ENCODE measurements around the gene BACH2.
"Not testable (repeated sequence)": the region's sequence is repeated elsewhere in the genome, so short reads cannot be mapped to it uniquely, and the experiment has no call there.

BACH2 gene

DNA sequence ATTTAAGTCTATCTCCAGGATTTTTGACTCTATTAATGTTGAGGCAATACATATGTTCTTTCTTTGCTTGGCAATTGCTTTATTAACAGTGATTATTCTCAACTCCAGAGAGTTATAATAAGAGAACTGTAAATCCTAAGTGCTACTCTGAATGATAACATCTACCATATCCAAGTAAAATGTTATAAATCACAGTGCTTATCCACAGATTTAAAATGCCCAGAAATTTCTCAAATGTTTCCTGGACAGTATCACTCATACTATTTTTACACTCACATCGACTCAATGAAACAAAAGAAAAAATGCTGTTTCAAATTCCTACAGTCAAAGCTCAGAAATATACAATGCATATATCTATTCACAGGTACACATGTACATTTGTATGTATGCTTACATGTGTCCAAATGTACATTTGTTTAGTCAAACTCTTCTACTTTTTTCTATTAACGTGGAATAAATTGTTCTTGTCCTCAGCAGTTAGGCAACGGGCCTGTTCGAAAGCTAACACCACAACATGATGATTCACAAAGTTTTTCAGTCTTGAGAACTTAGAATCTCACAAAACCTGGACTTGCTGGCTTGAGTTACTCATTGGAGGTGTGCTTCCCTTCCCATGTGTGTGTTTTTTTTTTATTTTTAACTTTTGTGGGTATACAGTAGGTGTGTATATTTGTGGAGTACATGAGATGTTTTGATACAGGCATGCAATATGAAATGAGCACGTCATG lies 209.4 kb downstream of the BACH2 start:
- no peak for DNase-seq

DNA sequence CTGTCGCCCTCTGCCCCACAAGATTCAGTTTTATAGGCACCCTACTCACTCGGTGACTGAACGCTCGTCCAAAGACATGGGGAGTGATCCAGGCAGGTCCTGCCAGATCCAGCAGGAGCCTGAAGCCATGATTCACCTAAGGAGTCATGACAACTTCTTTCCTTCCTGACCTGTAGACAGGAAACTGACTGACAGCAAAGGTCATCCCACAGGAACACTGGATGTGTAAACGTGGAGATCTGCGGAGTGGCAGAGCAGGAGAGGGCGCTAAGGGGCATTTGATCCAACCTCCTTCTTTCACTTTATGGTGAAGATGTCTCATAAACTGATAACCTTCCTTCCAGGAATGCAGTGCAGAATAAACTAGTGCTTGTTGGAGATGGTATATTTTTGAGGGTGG lies 210.1 kb downstream of the BACH2 start:
- no peak for DNase-seq

DNA sequence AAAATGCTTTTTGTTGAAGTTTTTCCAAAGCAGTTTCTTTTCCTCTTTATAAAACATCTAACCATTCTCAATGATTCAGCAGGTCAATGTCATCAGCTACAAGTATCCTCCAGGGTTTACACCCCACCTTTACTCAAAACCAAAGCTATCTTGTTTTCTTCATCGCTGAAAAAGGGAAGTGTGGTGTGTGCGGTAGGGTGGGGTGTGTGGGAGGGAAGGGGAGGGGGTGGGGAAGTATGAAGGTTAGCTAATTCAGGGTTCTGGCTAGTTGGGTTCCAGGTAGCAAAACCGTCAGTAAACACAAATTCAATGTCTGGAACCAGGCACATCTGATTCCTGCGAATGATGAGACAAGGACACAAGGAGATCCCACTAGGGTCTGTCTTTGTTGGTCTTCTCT lies 212.8 kb downstream of the BACH2 start:
- DNase-seq: peak; percentile 40 to 47

DNA sequence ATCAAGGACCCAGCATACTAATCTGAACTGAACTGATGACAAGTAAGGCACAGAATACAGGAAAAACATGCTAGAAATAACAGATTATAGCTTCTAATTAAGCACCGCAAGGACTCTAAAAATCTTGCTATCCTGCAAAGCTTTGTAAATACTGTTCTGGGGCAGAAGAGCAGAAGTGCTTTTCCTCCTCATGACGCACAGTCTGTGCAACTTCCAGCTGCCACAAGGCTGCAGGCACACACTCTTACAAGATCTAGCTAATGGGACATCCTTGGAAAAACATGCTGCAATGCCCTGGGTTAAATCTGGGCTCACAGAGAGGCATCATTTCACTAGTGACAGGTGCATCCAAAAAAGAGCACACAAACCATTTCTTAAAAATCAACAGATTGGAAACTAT lies 213.8 kb downstream of the BACH2 start:
- DNase-seq: no peak

DNA sequence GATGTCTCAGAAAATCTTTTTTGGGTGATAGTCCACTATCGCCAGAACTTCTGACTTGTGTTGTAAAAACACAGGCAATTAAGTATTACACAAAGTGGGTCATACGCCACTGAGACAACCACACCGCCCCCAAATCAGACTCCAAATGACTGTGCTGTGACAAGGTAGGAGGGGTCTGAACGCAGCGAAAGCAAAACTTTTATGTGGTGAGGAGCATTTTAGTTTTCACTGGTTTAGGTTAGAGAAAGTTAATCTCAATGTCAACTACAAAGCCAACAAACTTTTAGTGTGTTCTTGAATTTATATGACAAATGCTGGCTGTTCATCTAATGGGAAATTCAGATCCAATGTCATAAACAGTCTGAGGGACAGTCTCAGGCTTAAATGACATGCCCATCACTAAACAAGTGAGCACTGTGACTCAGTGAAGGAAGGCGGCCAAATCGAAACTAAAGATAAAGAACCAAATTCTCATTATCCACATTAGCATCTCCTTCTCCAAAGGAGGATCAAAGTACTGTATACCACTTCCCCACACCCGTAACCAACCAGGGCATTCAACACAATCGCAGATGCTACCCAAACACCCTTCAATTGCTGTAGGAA lies 215.7 kb downstream of the BACH2 start:
- DNase-seq: peak; percentile 75 to 81

DNA sequence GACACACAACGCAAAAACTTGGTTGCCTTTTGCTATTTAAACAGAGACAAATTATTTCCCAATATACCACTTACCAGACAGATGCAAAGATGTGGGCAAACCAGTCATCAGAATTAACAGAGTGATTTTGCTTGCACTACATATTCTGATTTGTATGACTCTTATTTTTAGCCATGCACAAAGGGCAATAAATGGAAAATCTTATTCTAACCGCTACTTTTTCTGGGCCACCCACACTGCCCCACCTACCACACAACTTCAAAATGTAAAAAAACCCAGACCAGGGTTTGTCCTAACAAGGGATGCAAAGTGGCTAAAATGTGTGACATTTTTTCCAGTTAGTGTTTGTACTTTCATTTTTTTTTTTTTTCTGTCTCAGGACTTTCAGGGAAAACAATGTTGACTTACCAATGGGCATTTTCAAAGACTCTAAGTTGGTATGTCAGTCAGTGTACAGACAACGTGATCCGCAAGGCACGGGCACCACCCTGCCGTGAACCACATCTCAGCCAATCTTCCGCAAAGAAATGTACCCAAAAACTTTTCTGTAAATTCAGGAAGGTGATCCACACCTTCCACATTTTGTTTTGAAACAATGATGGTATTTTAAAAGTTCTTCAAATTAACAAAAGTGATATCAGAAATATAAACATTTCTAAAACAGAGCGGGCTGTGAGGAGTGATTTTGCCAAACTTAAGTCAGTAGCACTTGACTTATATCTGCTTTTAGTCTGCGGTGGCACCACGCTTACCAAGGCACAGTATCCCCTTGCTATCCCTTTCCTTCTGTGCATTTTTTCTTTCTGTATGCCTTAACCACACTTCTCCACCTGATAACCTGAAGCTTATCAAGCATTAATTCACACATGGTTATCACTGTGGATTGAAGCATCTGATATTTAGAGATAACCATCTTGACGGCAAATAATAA lies 216.8 kb downstream of the BACH2 start:
- DNase-seq: peak; percentile 65 to 75

DNA sequence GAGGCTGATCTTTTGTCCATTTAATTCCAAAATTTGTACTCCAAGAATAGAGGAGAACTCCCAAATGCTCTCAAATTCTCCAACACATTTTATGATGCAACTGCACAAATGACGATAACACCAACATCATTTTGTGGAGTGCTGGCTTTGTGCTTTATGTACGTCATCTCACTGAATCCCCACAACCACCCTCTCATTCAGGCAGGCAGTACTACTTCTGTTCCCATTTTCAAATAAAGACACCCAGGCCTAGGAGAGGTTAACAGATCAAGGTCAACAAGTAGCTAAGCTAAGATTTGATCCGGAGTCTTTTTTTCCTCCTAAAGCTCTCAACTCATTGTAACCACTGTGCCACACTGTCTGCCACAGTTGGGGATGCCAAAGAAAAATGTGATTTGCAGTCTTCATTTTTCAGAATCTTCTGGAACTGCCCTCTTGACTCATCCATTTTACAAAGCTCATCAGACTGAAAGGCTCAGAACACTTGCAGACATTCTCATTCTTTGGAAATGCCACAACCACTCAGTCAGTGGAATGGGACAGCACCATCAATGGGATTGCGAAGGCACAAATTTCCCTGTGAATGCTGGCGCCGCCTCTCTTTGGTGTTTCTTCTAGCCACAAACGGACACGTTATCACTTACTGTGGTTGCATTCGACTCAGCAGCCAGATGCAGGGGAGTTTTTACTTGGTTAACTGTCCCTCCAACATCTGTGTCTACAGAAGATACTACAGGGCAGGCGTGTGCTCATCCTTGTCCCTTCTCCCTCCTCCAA lies 217.9 kb downstream of the BACH2 start:
- DNase-seq: peak; percentile 76 to 79

DNA sequence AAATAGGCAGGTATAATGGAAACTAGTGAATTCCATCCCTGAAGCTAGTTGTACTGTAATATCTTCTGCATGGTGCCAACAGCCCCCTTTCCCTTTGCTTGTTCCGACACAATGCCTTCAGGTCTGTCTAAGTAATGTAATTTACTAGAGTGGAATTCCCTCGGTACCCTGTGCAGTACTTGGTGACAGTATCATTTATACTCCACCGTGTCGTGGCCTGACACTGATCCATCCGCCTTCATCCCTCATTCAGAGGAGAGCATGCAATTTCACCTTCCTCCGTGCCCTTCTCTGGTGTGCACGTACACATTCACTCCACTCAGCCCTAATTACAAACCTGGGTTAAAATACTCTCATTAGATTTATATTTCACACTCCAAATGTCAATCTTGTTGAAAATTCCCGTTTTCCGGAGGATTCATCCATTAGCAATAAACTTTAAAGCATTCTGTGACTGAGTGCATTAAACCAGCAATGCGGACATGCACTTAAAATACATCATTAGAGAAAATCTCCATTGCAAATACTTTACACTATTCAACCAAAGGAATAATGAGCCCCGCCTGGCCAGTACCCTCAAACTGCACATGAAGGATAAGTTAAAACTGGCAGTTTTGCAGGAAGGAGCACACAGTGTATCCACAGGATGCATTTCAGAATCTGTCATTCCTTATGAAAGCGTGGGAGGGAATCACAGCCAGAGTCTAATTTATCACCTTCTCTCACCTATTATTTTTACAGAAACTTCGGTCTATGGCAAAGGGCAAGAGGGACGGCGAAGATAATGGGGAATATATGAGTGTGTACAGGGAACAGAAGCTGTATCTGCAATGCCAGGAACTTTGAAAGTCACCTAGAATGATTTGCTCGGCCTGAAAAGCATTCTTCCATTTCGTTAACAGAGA lies 219.9 kb downstream of the BACH2 start:
- DNase-seq: no peak

DNA sequence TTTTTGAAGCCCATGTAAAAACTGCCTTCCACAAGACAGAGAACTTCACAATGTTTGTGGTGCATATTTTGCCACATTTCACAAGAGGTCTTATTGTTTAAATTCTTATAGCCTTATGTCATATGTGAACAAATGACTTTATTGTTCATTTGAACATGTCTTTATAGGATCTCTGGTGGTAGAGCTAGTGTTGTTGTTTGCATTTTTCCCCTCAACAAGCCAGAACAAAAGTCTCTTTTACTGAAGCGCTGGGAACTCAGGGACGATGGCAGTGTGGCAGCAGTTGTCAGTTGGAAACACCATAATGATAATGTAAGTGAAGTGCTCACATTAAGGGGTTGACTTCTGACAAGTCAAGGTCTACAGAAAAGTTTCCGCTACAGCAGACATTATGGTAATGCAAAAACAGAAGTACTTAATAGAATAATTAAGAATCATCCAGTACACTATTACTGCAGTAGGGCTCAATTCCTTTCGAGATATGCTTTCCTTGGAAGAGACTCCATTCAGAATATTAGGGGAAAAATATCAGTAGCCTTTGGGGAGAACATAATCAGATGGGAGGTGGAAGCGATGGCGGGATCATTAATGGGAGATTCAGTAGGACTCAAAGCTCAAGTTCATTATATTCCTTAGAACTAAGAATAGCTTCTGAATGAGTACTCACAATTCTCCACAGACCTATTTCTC lies 222.3 kb downstream of the BACH2 start:
- no peak for DNase-seq

DNA sequence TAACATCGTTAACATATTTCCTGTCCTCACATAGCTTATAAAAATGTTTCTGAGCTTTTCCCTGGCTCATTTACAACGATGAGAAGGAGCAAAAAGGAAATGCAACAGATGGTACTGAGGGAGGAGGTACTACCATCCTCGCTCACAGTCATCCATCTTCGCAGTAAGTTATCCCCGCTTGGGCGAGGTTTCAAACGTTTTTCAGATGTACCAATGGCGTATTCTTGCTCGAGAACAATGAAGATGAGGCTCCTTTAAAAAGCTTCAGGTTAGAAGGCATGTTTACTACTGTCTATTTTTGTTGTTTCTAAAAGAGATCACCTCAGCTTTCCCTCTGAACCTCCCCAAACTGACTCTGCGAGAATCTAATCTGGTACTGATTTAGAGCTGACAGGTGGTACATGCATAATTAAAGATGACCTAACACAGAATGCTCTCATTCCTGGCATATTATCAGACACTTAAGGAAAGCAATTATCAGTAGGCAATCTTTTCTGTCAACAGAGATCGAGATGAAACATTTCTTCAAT lies 223.6 kb downstream of the BACH2 start:
- DNase-seq: no peak

DNA sequence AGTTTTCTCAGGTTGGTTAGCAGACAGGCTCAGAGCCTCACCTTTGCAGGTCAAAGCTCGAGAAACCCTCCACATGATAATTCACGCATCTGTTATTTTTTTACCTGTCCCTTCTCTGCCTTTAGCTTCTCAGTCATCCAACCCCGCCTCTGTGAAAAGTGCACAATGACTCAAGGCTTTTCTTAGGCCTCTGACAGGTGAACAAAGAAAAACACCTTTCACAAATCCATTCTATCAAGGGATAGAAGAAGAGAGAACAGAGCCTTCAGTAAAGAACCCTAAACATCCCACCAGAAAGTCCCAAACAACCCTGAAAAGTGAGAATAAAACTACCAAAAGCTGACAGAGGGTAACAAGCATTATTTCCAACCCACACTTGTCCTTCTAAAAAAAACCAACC lies 224.1 kb downstream of the BACH2 start:
- DNase-seq: no peak

DNA sequence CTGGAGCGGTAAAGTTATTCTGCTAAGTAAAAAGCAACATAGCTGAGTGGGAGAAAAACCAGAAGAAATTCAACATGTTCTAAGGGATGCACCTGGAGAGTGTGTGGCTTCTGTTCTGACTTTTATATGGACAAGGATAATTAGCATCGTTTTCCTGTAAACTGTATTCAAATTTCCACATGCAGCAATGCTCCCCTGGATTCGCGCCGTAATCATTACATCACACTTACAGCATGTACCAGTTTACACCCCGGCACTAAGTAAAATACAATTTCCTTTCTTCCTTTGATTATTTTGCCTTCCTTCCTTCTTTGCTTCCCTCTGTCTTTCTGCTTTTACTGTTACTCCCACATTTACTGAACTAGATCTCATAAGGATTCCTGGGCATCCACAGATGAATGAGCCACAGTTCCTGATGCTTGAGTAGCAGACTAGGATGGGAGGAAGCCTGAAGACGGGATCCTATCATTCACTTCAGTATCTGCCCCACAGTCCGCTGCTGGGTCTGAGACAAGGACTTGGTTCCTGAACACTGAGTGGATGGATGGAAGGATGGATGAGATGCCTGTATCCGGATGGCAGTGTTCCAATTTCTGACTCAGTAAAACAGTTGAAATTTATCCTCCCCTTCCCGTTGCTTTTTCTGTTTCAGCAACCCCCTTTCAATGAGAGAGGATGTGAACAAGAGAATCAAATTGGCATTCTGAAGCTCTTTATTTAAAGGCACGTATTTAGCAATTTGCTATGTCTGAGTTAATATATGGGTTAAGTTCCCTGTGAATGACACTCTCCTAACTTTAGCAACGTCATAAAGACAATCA lies 227.7 kb downstream of the BACH2 start:
- no peak for DNase-seq

DNA sequence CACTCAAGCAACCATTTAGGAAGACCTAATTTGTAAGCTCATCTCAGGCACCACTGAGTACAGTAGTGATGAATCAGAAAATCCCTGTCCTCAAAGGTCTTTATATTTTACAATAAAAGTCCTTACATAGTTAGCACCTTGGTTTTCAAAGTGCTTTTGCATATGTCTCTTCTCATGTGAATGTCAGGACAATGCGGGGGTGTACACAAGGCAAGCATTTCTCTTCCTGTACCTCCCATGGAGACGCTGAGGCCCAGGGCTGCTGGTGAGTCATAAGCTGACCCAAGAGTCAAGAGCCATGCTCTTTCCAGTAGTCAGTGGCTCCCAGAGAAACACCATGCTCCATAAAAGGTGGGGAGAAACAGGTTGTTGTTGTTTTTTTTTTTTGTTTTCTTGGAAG lies 228.4 kb downstream of the BACH2 start:
- peak in 1 of 2 donors; percentile 49 for DNase-seq

DNA sequence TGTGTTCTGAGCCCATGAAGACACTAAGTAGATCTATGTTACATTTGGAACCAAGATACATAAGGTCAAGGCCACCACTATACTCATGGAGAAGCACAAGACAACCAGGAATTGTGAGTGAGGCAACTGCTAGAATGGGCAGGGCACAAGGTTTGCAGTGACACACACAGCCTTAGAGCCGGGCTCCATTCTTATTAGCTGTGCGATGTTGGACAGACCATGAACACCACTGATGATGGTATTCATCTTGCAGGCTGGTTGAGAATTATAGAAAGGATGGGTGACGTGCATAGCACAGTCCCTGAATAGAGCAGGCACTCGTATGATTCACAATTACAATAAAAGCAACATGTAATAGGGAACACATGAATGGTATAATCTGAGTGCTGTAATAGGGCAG lies 229.9 kb downstream of the BACH2 start:
- no peak for DNase-seq

DNA sequence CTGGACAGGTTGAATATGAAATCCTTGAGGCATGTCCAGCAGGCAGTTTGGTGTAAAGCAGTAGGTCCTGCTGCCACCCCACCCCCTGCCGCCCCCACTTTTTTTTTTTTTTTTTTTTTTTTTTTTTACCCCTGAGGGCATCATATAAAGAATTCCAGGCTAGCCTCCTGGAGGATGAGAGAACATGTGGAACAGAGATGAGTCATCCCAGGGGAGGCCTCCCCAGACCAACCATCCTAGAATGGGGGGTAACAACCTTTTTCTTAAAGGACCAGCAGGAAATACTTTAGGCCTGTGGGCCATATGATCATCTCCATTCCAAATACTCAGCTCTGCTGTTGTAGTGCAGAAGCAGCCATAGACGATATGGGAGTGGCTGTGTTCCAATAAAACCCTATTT lies 231.5 kb downstream of the BACH2 start:
- no peak for DNase-seq

DNA sequence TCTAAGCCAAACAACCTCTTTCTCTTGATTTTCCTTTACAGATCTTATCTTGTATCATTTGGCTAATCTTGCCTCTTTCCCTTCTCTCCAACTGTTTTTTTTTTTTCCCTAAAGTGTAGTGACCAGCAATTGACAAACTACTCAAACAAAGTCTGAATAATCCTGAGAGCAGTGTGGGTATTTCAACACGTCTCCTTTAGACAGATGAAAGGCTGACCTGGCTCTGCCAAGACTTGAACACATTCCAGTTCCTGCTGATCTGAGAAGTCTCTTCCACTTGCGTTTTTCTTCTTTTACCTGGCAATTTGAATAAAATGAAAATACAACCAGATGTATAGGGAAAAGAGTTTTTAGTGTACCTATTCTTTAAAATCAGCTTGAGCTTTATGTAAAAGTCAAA lies 234.0 kb downstream of the BACH2 start:
- DNase-seq: no peak

DNA sequence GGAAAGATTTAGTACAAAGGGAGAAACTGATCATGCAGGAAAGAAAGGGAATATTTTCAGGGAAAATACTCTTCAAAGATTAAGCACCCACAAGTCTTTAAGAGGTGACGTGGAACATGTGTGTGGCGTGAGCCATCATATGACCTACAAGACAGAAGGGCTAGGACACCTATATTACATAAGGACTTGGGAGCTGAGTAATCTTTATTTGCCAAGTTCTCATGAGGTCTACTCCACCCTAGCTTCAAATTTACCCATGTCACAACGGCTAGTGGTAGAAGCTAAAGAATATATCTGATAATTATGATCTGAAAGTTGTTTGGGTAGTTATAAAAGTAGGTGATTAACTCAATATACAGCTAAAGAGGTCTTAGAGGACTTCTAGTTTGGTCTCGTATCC lies 234.6 kb downstream of the BACH2 start:
- DNase-seq: no peak

DNA sequence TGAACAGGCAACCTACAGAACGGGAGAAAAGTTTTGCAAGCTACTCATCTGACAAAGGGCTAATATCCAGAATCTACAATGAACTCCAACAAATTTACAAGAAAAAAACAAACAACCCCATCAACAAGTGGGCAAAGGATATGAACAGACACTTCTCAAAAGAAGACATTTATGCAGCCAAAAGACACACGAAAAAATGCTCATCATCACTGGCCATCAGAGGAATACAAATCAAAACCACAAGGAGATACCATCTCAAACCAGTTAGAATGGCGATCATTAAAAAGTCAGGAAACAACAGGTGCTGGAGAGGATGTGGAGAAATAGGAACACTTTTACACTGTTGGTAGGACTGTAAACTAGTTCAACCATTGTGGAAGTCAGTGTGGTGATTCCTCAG lies 237.5 kb downstream of the BACH2 start:
- not testable (repeated sequence) for DNase-seq

DNA sequence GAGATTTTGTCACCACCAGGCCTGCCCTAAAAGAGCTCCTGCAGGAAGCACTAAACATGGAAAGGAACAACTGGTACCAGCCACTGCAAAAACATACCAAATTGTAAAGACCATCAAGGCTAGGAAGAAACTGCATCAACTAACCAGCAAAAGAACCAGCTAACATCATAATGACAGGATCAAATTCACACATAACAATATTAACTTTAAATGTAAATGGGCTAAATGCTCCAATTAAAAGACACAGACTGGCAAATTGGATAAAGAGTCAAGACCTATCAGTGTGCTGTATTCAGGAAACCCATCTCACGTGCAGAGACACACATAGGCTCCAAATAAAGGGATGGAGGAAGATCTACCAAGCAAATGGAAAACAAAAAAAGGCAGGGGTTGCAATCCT lies 240.7 kb downstream of the BACH2 start:
- DNase-seq: not testable (repeated sequence)

DNA sequence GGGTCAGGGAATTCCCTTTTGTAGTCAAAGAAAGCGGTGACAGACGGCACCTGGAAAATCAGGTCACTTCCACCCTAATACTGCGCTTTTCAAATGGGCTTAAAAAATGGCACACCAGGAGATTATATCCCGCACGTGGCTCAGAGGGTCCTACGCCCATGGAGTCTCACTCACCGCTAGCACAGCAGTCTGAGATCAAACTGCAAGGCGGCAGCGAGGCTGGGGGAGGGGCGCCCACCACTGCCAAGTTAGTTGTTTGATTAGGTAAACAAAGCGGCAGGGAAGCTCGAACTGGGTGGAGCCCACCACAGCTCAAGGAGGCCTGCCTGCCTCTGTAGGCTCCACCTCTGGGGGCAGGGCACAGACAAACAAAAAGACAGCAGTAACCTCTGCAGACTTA lies 242.4 kb downstream of the BACH2 start:
- DNase-seq: not testable (repeated sequence)
